ENCODE results near the gene FAM227B.

DNA sequence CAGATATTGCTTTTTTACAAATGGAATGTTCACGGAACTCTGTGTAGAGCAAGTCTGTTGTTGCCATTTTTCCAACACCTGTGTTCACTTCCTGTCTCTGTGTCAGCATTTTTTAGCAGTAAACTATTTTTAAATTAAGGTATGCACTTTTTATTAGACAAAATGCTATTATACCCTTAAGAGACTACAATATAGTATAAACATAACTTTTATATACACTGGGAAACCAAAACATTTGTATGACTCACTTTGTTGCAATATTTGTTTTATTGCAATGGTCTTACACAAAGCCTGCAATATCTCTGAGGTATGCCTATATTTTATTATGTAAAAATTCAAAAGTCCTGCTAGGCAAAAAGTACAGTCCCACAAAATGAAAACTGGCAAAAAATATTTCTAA is 237.4 kb downstream of the FAM227B start:
- TF ChIP-seq, protein P1, sequence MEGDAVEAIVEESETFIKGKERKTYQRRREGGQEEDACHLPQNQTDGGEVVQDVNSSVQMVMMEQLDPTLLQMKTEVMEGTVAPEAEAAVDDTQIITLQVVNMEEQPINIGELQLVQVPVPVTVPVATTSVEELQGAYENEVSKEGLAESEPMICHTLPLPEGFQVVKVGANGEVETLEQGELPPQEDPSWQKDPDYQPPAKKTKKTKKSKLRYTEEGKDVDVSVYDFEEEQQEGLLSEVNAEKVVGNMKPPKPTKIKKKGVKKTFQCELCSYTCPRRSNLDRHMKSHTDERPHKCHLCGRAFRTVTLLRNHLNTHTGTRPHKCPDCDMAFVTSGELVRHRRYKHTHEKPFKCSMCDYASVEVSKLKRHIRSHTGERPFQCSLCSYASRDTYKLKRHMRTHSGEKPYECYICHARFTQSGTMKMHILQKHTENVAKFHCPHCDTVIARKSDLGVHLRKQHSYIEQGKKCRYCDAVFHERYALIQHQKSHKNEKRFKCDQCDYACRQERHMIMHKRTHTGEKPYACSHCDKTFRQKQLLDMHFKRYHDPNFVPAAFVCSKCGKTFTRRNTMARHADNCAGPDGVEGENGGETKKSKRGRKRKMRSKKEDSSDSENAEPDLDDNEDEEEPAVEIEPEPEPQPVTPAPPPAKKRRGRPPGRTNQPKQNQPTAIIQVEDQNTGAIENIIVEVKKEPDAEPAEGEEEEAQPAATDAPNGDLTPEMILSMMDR (IDR thresholded peaks at IDR 0.05) = no peak
- TF ChIP-seq POLR2A (IDR thresholded peaks at IDR 0.05) = no peak
